Neural progenitor cell (in vitro differentiated cells): ENCODE data around the gene UBE2QL1.
"Not testable (repeated sequence)": the region's sequence is repeated elsewhere in the genome, so short reads cannot be mapped to it uniquely, and the experiment has no call there.

ENCODE experiments used
- EZH2 ChIP-seq: fragments of 200-600 bp; sonication (generic); IDR thresholded peaks from 2 replicates; pipeline ENCODE4 v1.6.1; 2017; ENCODE audit warnings: antibody characterized with exemption, mild to moderate bottlenecking, moderate library complexity
- EZH2phosphoT487 ChIP-seq: fragments of 200-600 bp; sonication (generic); IDR thresholded peaks from 2 replicates; pipeline ENCODE4 v1.6.1; 2017; ENCODE audit warnings: antibody characterized with exemption
- TF ChIP-seq, protein P1 (sequence below): fragments of 200-600 bp; sonication (generic); IDR thresholded peaks from 2 replicates; pipeline ENCODE4 v1.5.1; 2017; ENCODE audit warnings: antibody characterized with exemption, mild to moderate bottlenecking

GRCh38 chr5:6515812-6516211 lies 67.2 kb downstream of the UBE2QL1 start:
- TF ChIP-seq, protein P1, sequence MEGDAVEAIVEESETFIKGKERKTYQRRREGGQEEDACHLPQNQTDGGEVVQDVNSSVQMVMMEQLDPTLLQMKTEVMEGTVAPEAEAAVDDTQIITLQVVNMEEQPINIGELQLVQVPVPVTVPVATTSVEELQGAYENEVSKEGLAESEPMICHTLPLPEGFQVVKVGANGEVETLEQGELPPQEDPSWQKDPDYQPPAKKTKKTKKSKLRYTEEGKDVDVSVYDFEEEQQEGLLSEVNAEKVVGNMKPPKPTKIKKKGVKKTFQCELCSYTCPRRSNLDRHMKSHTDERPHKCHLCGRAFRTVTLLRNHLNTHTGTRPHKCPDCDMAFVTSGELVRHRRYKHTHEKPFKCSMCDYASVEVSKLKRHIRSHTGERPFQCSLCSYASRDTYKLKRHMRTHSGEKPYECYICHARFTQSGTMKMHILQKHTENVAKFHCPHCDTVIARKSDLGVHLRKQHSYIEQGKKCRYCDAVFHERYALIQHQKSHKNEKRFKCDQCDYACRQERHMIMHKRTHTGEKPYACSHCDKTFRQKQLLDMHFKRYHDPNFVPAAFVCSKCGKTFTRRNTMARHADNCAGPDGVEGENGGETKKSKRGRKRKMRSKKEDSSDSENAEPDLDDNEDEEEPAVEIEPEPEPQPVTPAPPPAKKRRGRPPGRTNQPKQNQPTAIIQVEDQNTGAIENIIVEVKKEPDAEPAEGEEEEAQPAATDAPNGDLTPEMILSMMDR: not testable (repeated sequence)
- not testable (repeated sequence) for TF ChIP-seq EZH2, EZH2phosphoT487
